K562 (cell line): ENCODE results near the gene WDR86. TPM values are rescaled to one million over a fixed set of nuclear protein-coding genes. Genes with fewer than 3 reads are reported as not detected.

Source experiments
- GABPA ChIP-seq: fragments of 200-800 bp; sonication (Bioruptor generic); conservative IDR thresholded peaks from 2 replicates; pipeline ENCODE4 v1.6.1; 2016; ENCODE audit warnings: low read depth, missing genetic modification characterization, missing compliant biosample characterization
- GTF2E2 ChIP-seq: fragments of 200-800 bp; sonication (Bioruptor generic); IDR thresholded peaks from 2 replicates; pipeline ENCODE4 v1.6.1; 2016; ENCODE audit warnings: missing genetic modification characterization, missing compliant biosample characterization
- IFI16 ChIP-seq: fragments of 250-450 bp; sonication (Bioruptor Pico); IDR thresholded peaks from 2 replicates; pipeline ENCODE4 v2.1.2; 2022; ENCODE audit warnings: mild to moderate bottlenecking, inconsistent platforms
- JUND ChIP-seq, 2 experiments: IDR thresholded peaks; 2 replicates in 1 of 2; 3 replicates in 1 of 2; pipeline ENCODE4 v1.6.1; 2011; ENCODE audit warnings: borderline replicate concordance in 2 of 2, low read depth in 2 of 2, low read length in 2 of 2, improper control_type of control experiment in 1 of 2, missing biosample characterization in 1 of 2, missing genetic modification characterization in 1 of 2, missing genetic modification reagents in 1 of 2
- NCOA4 ChIP-seq: fragments of 450-650 bp; IDR thresholded peaks from 2 replicates; pipeline ENCODE4 v1.6.1; 2018; ENCODE audit warnings: mild to moderate bottlenecking; ENCODE audit not compliant: partially characterized antibody
- NUFIP1 ChIP-seq: fragments of 450-650 bp; IDR thresholded peaks from 2 replicates; pipeline ENCODE4 v1.6.1; 2018; ENCODE audit not compliant: partially characterized antibody
- PHF21A ChIP-seq: fragments of 450-650 bp; IDR thresholded peaks from 2 replicates; pipeline ENCODE4 v1.6.1; 2017; ENCODE audit warnings: low read depth, borderline replicate concordance
- POLR2AphosphoS5 ChIP-seq: IDR thresholded peaks from 2 replicates; pipeline ENCODE4 v1.6.1; 2011; ENCODE audit warnings: mild to moderate bottlenecking, low read depth, low read length, moderate library complexity; ENCODE audit not compliant: control insufficient read depth, insufficient read depth
- POLR2H ChIP-seq: IDR thresholded peaks from 2 replicates; pipeline ENCODE4 v1.6.1; 2016; ENCODE audit warnings: missing genetic modification characterization, low read depth, mild to moderate bottlenecking, control low read depth, missing compliant biosample characterization, moderate library complexity
- PRMT5 ChIP-seq: sonication (generic); formaldehyde crosslinking; IDR thresholded peaks from 2 replicates; pipeline ENCODE4 v1.5.0; 2020; ENCODE audit warnings: missing genetic modification reagents
- RBBP5 ChIP-seq: fragments of 200-600 bp; sonication (generic); IDR thresholded peaks from 2 replicates; pipeline ENCODE4 v1.6.1; 2012; ENCODE audit warnings: borderline replicate concordance, mild to moderate bottlenecking, low read length, control low read depth, inconsistent platforms; ENCODE audit not compliant: insufficient read depth, poor library complexity, severe bottlenecking
- RCOR1 ChIP-seq, 2 experiments: IDR thresholded peaks; 2 replicates each; pipeline ENCODE4 v1.6.1; 2012; ENCODE audit warnings: low read depth in 2 of 2, low read length in 2 of 2, borderline replicate concordance in 1 of 2, improper control_type of control experiment in 1 of 2
- STAT5B ChIP-seq: fragments of 250-450 bp; sonication (Bioruptor Pico); IDR thresholded peaks from 2 replicates; pipeline ENCODE4 v1.8.0; 2021; ENCODE audit warnings: mild to moderate bottlenecking, inconsistent platforms
- polyA plus RNA-seq, 8 experiments: library from polyadenylated mRNA; depleted of rRNA in 4 of 8; stranded (reverse) in 5 of 8; unstranded in 3 of 8; fragments of >200 nt; fragmentation: Nextera tagmentation in 2 of 8; fragmentation: Illumina TruSeq in 1 of 8; extraction: Ambion mirVana in 2 of 8; extraction: Trizol in 1 of 8; gene quantifications; 2 replicates each; pipeline versions ENCODE4 v1.2.1 to v1.2.3, GENCODE V29; 2011 to 2014; ENCODE audit warnings: inconsistent platforms in 1 of 8, missing spikeins in 1 of 8
- total RNA-seq, 7 experiments: library from RNA; depleted of rRNA in 6 of 7; stranded (reverse); fragments of >200 nt in 6 of 7; fragmentation: Illumina TruSeq in 2 of 7; extraction: Trizol in 2 of 7; gene quantifications; 2 replicates each; pipeline versions ENCODE4 v1.2.1 to v1.2.3, GENCODE V29; 2011 to 2021; ENCODE audit warnings: low replicate concordance in 1 of 7
- TF ChIP-seq, protein P1 (sequence below): sonication (generic); formaldehyde crosslinking; IDR thresholded peaks from 2 replicates; pipeline ENCODE4 v1.8.0; 2022; ENCODE audit warnings: missing genetic modification reagents, mild to moderate bottlenecking, borderline replicate concordance
- TF ChIP-seq, protein P2 (sequence below): fragments of 450-650 bp; IDR thresholded peaks from 2 replicates; pipeline ENCODE4 v1.7.0; 2016; ENCODE audit warnings: borderline replicate concordance
- TF ChIP-seq, protein P3 (sequence below): fragments of 450-650 bp; IDR thresholded peaks from 2 replicates; pipeline ENCODE4 v1.6.1; 2016; ENCODE audit warnings: low read depth, mild to moderate bottlenecking, moderate library complexity
- TF ChIP-seq, protein P4 (sequence below): sonication (generic); formaldehyde crosslinking; IDR thresholded peaks from 2 replicates; pipeline ENCODE4 v1.8.0; 2022; ENCODE audit warnings: mild to moderate bottlenecking, missing genetic modification reagents, borderline replicate concordance
- TF ChIP-seq, protein P5 (sequence below): IDR thresholded peaks from 3 replicates; pipeline ENCODE4 v1.6.1; 2011; ENCODE audit warnings: borderline replicate concordance, mild to moderate bottlenecking, moderate library complexity; ENCODE audit not compliant: insufficient read length; ENCODE audit errors: extremely low read depth

WDR86 gene
- total and polyA plus RNA-seq, 9 of the 15 experiments (the other 6 are each of a cell fraction or from before 2014, with no cell fraction given) = 0.24 TPM; not detected in 8

DNA sequence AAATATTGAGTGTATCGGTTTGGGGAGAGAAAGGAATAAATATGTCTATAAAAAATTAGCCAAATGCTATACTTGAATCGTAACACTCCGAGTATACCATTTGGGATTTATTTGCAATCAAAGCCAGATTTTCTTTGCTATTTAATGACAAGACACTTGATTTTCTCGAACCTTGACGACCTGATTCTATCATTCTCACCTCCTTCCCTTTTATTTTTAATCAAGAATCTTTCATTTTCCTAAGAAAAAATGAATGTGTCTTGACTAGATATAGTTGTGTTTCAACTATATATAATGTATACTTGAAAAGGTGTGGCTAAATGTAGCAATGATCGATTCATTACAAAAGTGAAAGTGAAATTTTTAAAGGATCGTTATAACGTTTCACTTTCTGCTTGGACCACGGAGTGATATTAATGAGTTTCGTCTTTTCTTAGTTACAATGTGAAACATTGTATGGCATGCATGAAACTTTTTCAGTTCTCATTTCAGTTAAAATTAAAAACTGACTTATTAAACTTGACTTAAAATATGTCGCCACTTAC is 67.7 kb downstream of the WDR86 start (continued):
- TF ChIP-seq, protein P1, sequence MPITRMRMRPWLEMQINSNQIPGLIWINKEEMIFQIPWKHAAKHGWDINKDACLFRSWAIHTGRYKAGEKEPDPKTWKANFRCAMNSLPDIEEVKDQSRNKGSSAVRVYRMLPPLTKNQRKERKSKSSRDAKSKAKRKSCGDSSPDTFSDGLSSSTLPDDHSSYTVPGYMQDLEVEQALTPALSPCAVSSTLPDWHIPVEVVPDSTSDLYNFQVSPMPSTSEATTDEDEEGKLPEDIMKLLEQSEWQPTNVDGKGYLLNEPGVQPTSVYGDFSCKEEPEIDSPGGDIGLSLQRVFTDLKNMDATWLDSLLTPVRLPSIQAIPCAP (CRISPR knock-in tag) = no peak
- TF ChIP-seq STAT5B (no peak), POLR2H (tag) (peak; percentile 48; the same call in 1 of the 2 replicates), PRMT5 (CRISPR knock-in tag) (no peak), POLR2AphosphoS5 (no peak), NUFIP1 (no peak), PHF21A (peak; percentile 93), IFI16 (CRISPR knock-in tag) (no peak), RBBP5 (peak; percentile 4), RCOR1 (IDR thresholded peaks at IDR 0.05; ENCODE audit: borderline replicate concordance in 1 of 2, low read depth in 2 of 2, low read length in 2 of 2) (peak; percentile 42 to 82; a peak in 2 of 4 replicates), GTF2E2 (tag) (peak; percentile 50; the same call in 1 of the 2 replicates), GABPA (tag) (0 out of 2 replicates have a peak, but pooled peaks have one; percentile 72), JUND (IDR thresholded peaks at IDR 0.05; ENCODE audit: borderline replicate concordance, low read depth, low read length) (no peak), JUND (tag; IDR thresholded peaks at IDR 0.05; ENCODE audit: borderline replicate concordance, low read depth, low read length) (no peak), NCOA4 (no peak)
- TF ChIP-seq, protein P2, sequence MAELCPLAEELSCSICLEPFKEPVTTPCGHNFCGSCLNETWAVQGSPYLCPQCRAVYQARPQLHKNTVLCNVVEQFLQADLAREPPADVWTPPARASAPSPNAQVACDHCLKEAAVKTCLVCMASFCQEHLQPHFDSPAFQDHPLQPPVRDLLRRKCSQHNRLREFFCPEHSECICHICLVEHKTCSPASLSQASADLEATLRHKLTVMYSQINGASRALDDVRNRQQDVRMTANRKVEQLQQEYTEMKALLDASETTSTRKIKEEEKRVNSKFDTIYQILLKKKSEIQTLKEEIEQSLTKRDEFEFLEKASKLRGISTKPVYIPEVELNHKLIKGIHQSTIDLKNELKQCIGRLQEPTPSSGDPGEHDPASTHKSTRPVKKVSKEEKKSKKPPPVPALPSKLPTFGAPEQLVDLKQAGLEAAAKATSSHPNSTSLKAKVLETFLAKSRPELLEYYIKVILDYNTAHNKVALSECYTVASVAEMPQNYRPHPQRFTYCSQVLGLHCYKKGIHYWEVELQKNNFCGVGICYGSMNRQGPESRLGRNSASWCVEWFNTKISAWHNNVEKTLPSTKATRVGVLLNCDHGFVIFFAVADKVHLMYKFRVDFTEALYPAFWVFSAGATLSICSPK = no peak
- TF ChIP-seq, protein P3, sequence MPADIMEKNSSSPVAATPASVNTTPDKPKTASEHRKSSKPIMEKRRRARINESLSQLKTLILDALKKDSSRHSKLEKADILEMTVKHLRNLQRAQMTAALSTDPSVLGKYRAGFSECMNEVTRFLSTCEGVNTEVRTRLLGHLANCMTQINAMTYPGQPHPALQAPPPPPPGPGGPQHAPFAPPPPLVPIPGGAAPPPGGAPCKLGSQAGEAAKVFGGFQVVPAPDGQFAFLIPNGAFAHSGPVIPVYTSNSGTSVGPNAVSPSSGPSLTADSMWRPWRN = no peak
- TF ChIP-seq, protein P4, sequence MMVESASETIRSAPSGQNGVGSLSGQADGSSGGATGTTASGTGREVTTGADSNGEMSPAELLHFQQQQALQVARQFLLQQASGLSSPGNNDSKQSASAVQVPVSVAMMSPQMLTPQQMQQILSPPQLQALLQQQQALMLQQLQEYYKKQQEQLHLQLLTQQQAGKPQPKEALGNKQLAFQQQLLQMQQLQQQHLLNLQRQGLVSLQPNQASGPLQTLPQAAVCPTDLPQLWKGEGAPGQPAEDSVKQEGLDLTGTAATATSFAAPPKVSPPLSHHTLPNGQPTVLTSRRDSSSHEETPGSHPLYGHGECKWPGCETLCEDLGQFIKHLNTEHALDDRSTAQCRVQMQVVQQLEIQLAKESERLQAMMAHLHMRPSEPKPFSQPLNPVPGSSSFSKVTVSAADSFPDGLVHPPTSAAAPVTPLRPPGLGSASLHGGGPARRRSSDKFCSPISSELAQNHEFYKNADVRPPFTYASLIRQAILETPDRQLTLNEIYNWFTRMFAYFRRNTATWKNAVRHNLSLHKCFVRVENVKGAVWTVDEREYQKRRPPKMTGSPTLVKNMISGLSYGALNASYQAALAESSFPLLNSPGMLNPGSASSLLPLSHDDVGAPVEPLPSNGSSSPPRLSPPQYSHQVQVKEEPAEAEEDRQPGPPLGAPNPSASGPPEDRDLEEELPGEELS = no peak
- TF ChIP-seq, protein P5, sequence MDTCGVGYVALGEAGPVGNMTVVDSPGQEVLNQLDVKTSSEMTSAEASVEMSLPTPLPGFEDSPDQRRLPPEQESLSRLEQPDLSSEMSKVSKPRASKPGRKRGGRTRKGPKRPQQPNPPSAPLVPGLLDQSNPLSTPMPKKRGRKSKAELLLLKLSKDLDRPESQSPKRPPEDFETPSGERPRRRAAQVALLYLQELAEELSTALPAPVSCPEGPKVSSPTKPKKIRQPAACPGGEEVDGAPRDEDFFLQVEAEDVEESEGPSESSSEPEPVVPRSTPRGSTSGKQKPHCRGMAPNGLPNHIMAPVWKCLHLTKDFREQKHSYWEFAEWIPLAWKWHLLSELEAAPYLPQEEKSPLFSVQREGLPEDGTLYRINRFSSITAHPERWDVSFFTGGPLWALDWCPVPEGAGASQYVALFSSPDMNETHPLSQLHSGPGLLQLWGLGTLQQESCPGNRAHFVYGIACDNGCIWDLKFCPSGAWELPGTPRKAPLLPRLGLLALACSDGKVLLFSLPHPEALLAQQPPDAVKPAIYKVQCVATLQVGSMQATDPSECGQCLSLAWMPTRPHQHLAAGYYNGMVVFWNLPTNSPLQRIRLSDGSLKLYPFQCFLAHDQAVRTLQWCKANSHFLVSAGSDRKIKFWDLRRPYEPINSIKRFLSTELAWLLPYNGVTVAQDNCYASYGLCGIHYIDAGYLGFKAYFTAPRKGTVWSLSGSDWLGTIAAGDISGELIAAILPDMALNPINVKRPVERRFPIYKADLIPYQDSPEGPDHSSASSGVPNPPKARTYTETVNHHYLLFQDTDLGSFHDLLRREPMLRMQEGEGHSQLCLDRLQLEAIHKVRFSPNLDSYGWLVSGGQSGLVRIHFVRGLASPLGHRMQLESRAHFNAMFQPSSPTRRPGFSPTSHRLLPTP = no peak
